GM12891 (cell line): ENCODE results near the gene ZDHHC11B.
"Not testable (repeated sequence)": the region's sequence is repeated elsewhere in the genome, so short reads cannot be mapped to it uniquely, and the experiment has no call there.

ENCODE experiments used
- PAX5 ChIP-seq: IDR thresholded peaks from 2 replicates; pipeline ENCODE4 v1.6.1; 2011; ENCODE audit warnings: low read length, moderate library complexity, mild to moderate bottlenecking; ENCODE audit not compliant: insufficient read depth, severe bottlenecking
- POLR2A ChIP-seq: IDR thresholded peaks from 2 replicates; pipeline ENCODE4 v1.6.1; 2011; ENCODE audit warnings: low read depth, low read length, control low read depth
- POLR2AphosphoS5 ChIP-seq: IDR thresholded peaks from 2 replicates; pipeline ENCODE4 v1.6.1; 2011; ENCODE audit warnings: low read depth, low read length, control low read depth
- POU2F2 ChIP-seq: IDR thresholded peaks from 2 replicates; pipeline ENCODE4 v1.6.1; 2011; ENCODE audit warnings: low read depth, mild to moderate bottlenecking, control low read depth, low read length, moderate library complexity
- SPI1 ChIP-seq: IDR thresholded peaks from 2 replicates; pipeline ENCODE4 v1.6.1; 2011; ENCODE audit warnings: low read depth, low read length, control low read depth
- TAF1 ChIP-seq: IDR thresholded peaks from 2 replicates; pipeline ENCODE4 v1.6.1; 2011; ENCODE audit warnings: low read depth, low read length, control low read depth

DNA sequence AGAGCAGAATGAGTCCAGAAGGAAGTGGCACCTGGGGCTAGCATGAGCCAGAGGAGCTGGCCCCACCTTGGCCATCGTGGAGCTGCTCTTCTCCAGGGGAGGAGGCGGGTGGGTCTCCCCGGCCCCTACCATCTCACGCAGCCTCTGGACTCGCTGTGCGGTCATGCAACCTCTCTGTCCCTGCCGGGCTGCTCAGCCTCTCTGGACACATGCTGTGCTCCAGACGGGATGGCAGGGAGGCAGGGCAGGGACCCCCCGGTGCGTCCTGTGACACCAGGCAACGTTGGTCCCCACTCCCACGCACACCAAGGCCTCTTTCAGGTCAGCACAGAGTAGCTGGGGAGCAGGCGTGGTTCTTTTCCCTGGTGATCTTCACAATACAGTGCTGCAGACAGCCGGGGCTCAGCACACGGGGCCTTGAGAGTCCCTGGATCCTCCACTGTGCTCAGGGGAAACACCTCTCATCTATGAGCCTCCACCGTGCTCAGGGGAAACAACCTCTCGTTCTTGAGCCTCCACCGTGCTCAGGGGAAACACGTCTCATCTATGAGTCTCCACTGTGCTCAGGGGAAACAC is 30.9 kb downstream of the ZDHHC11B start:
- not testable (repeated sequence) for TF ChIP-seq POLR2A, TAF1, POLR2AphosphoS5, SPI1, POU2F2, PAX5
